ENCODE results near the gene ROBO1.

ROBO1 gene

GRCh38 chr3:78814893-78815562 lies 952.8 kb downstream of the ROBO1 start:
- Histone ChIP-seq H4K20me1 (ENCODE audit: insufficient read depth, low read length) (no peaks in the 10 kb centered on the region), H3K27me3 (replicated peaks; ENCODE audit: insufficient read depth, low read length) (no peaks in the 10 kb centered on the region), H3K9me3 (replicated peaks; ENCODE audit: insufficient read depth, low read length) (no peaks in the 10 kb centered on the region), H3K9ac (ENCODE audit: low read length) (no peak overlapping the region), H3F3A (ENCODE audit: insufficient read depth, low read length) (no peaks in the 10 kb centered on the region), H3K4me2 (ENCODE audit: low read depth, low read length) (no peak overlapping the region), H3K27ac (ENCODE audit: low read length) (no peak overlapping the region), H3K4me1 (ENCODE audit: low read length) (no peaks in the 10 kb centered on the region), H3K79me2 (ENCODE audit: low read length) (no peaks in the 10 kb centered on the region), H3K36me3 (replicated peaks; ENCODE audit: insufficient read depth, low read length) (no peaks in the 10 kb centered on the region), H3K9me2 (replicated peaks; ENCODE audit: insufficient read depth, low read length) (no peaks in the 10 kb centered on the region), H3K4me3 (ENCODE audit: low read length) (no peak overlapping the region), H2AFZ (ENCODE audit: low read length) (no peak overlapping the region)
- TF ChIP-seq EZH2phosphoT487 (IDR thresholded peaks at IDR 0.05; ENCODE audit: low read length) (no peak), EZH2 (optimal IDR thresholded peaks at IDR 0.05; ENCODE audit: low read depth, low read length) (no peak), CTCF (IDR thresholded peaks at IDR 0.05; ENCODE audit: low read length) (no peak)
- DNase-seq: no peak

- no peak overlapping the region for H3K4me2 ChIP-seq (ENCODE audit: low read depth, low read length)
- H3K27me3 ChIP-seq (replicated peaks; ENCODE audit: insufficient read depth, low read length): no peaks in the 10 kb centered on the region
- TF ChIP-seq EZH2 (optimal IDR thresholded peaks at IDR 0.05; ENCODE audit: low read depth, low read length) (no peak), EZH2phosphoT487 (IDR thresholded peaks at IDR 0.05; ENCODE audit: low read length) (no peak), CTCF (IDR thresholded peaks at IDR 0.05; ENCODE audit: low read length) (no peak)
- H3K4me1 ChIP-seq (ENCODE audit: low read length): no peaks in the 10 kb centered on the region
- no peak overlapping the region for H3K4me3 ChIP-seq (ENCODE audit: low read length)
- no peaks in the 10 kb centered on the region for H3K9me3 ChIP-seq (replicated peaks; ENCODE audit: insufficient read depth, low read length)
- no peak for DNase-seq
- H2AFZ ChIP-seq (ENCODE audit: low read length): no peak overlapping the region
- H3K9ac ChIP-seq (ENCODE audit: low read length): no peak overlapping the region
- H3K27ac ChIP-seq (ENCODE audit: low read length): no peak overlapping the region
- H3F3A ChIP-seq (ENCODE audit: insufficient read depth, low read length): no peaks in the 10 kb centered on the region
- no peaks in the 10 kb centered on the region for H4K20me1 ChIP-seq (ENCODE audit: insufficient read depth, low read length)
- no peaks in the 10 kb centered on the region for H3K36me3 ChIP-seq (replicated peaks; ENCODE audit: insufficient read depth, low read length)
- H3K79me2 ChIP-seq (ENCODE audit: low read length): no peaks in the 10 kb centered on the region
- no peaks in the 10 kb centered on the region for H3K9me2 ChIP-seq (replicated peaks; ENCODE audit: insufficient read depth, low read length)
Measured at GRCh38 chr3:78812166-78812565, 955.6 kb downstream of the ROBO1 start.

- Histone ChIP-seq H3F3A (ENCODE audit: insufficient read depth, low read length) (no peaks in the 10 kb centered on the region), H3K27ac (ENCODE audit: low read length) (no peak overlapping the region), H3K4me3 (ENCODE audit: low read length) (no peak overlapping the region), H4K20me1 (ENCODE audit: insufficient read depth, low read length) (no peaks in the 10 kb centered on the region), H3K4me1 (ENCODE audit: low read length) (no peaks in the 10 kb centered on the region), H3K9me2 (replicated peaks; ENCODE audit: insufficient read depth, low read length) (no peaks in the 10 kb centered on the region), H3K9me3 (replicated peaks; ENCODE audit: insufficient read depth, low read length) (no peaks in the 10 kb centered on the region), H2AFZ (ENCODE audit: low read length) (no peak overlapping the region), H3K36me3 (replicated peaks; ENCODE audit: insufficient read depth, low read length) (no peaks in the 10 kb centered on the region), H3K79me2 (ENCODE audit: low read length) (no peaks in the 10 kb centered on the region), H3K9ac (ENCODE audit: low read length) (no peak overlapping the region), H3K4me2 (ENCODE audit: low read depth, low read length) (no peak overlapping the region), H3K27me3 (replicated peaks; ENCODE audit: insufficient read depth, low read length) (no peaks in the 10 kb centered on the region)
- TF ChIP-seq CTCF (IDR thresholded peaks at IDR 0.05; ENCODE audit: low read length) (no peak), EZH2phosphoT487 (IDR thresholded peaks at IDR 0.05; ENCODE audit: low read length) (no peak), EZH2 (optimal IDR thresholded peaks at IDR 0.05; ENCODE audit: low read depth, low read length) (no peak)
- no peak for DNase-seq
Measured at GRCh38 chr3:78809966-78810365, 957.8 kb downstream of the ROBO1 start.

Data from MM.1S (cell line).